Smooth muscle cell (in vitro differentiated cells): Measurements from ENCODE around the gene SYDE1. TPM values are rescaled to one million over a fixed set of nuclear protein-coding genes. Genes with fewer than 3 reads are reported as not detected.

Experiments used
- DNase-seq: peaks from one replicate; lab custom pipeline; 2025; ENCODE audit not compliant: unreplicated experiment; lab: John Stamatoyannopoulos, UW
- H2AFZ ChIP-seq: fragments of 200-600 bp; sonication (generic); 2 replicates; pipeline ENCODE4 v1.6.0; 2016; ENCODE audit warnings: antibody characterized with exemption, low read depth, mild to moderate bottlenecking
- H3F3A ChIP-seq: fragments of 200-600 bp; sonication (generic); 2 replicates; pipeline ENCODE4 v1.6.0; 2017; ENCODE audit warnings: antibody characterized with exemption, low read depth
- H3K27ac ChIP-seq: fragments of 200-600 bp; sonication (generic); 2 replicates; pipeline ENCODE4 v1.5.1; 2016; ENCODE audit warnings: low read depth, mild to moderate bottlenecking
- H3K27me3 ChIP-seq: fragments of 200-600 bp; sonication (generic); 2 replicates; pipeline ENCODE4 v1.6.1; 2016; ENCODE audit warnings: low read depth, mild to moderate bottlenecking
- H3K36me3 ChIP-seq: fragments of 200-600 bp; sonication (generic); 2 replicates; pipeline ENCODE4 v1.5.1; 2016; ENCODE audit warnings: low read depth
- H3K4me1 ChIP-seq: fragments of 200-600 bp; sonication (generic); 2 replicates; pipeline ENCODE4 v1.5.1; 2016; ENCODE audit warnings: low read depth
- H3K4me2 ChIP-seq: fragments of 200-600 bp; sonication (generic); 2 replicates; pipeline ENCODE4 v1.6.0; 2016; ENCODE audit warnings: mild to moderate bottlenecking
- H3K4me3 ChIP-seq: fragments of 200-600 bp; sonication (generic); 2 replicates; pipeline ENCODE4 v1.5.1; 2016; ENCODE audit warnings: mild to moderate bottlenecking
- H3K79me2 ChIP-seq: fragments of 200-600 bp; sonication (generic); 2 replicates; pipeline ENCODE4 v1.6.0; 2016; ENCODE audit warnings: low read depth, mild to moderate bottlenecking
- H3K9ac ChIP-seq: fragments of 200-600 bp; sonication (generic); 2 replicates; pipeline ENCODE4 v1.6.0; 2016; ENCODE audit warnings: low read depth
- H3K9me3 ChIP-seq: fragments of 200-600 bp; sonication (generic); replicated peaks from 2 replicates; pipeline ENCODE4 v1.5.1; 2016; ENCODE audit warnings: low read depth
- H4K20me1 ChIP-seq: fragments of 200-600 bp; sonication (generic); 2 replicates; pipeline ENCODE4 v1.6.0; 2016; ENCODE audit warnings: low read depth
- CTCF ChIP-seq: fragments of 200-600 bp; sonication (generic); IDR thresholded peaks from 2 replicates; pipeline ENCODE4 v1.5.1; 2017; ENCODE audit warnings: borderline replicate concordance, mild to moderate bottlenecking, antibody characterized with exemption; ENCODE audit not compliant: insufficient read depth, poor library complexity, severe bottlenecking
- WGBS: methylation state at CpG from one replicate; pipeline ENCODE4 v1.1.7; 2016; ENCODE audit warnings: low lambda C conversion rate; 5-methylcytosine and 5-hydroxymethylcytosine counted together
- polyA plus RNA-seq: library from polyadenylated mRNA; unstranded; fragments of >200 nt; fragmentation: Nextera tagmentation; extraction: Ambion mirVana; gene quantifications from 2 replicates; pipeline ENCODE4 v1.2.1, GENCODE V29; 2016
- total RNA-seq: library from RNA; depleted of rRNA; stranded (reverse); fragments of >200 nt; gene quantifications from 2 replicates; pipeline ENCODE4 v1.2.3, GENCODE V29; 2014

SYDE1 gene
- total and polyA plus RNA-seq, 2 experiments from 2014 or later: 39.3 to 51.6 TPM

- H3K9me3 ChIP-seq: no peaks in the 10 kb centered on the region
- no peak overlapping the region for H3K4me2 ChIP-seq
- no peaks in the 10 kb centered on the region for H4K20me1 ChIP-seq
- TF ChIP-seq CTCF: no peak
- no peaks in the 10 kb centered on the region for H3K4me1 ChIP-seq
- H3F3A ChIP-seq: no peaks in the 10 kb centered on the region
- H3K36me3 ChIP-seq: no peaks in the 10 kb centered on the region
- H3K4me3 ChIP-seq: no peak overlapping the region
- H3K9ac ChIP-seq: peak overlapping the region; percentile 39
- no peaks in the 10 kb centered on the region for H3K79me2 ChIP-seq
- H3K27me3 ChIP-seq: no peaks in the 10 kb centered on the region
- 69% methylated on average over 10 of the region's 10 CpGs for WGBS
- no peak overlapping the region for H2AFZ ChIP-seq
- no peak for DNase-seq
- H3K27ac ChIP-seq: peak overlapping the region; percentile 83
Measured at GRCh38 chr19:15098460-15098859, 8.7 kb upstream of the SYDE1 start.

GRCh38 chr19:15099017-15099582, 8.1 kb upstream of the SYDE1 start:
- Histone ChIP-seq H3K27me3 (no peaks in the 10 kb centered on the region), H3K9me3 (peaks cover under 1% of the 10 kb centered on the region), H3K27ac (no peak overlapping the region), H3K36me3 (no peaks in the 10 kb centered on the region), H3K9ac (no peak overlapping the region), H3K4me2 (no peak overlapping the region), H3K4me3 (no peak overlapping the region), H3K4me1 (no peaks in the 10 kb centered on the region), H2AFZ (no peak overlapping the region), H4K20me1 (no peaks in the 10 kb centered on the region), H3K79me2 (no peaks in the 10 kb centered on the region), H3F3A (no peaks in the 10 kb centered on the region)
- TF ChIP-seq CTCF: no peak
- no peak for DNase-seq
- WGBS: 81% methylated on average over 3 of the region's 3 CpGs

GRCh38 chr19:15101479-15102082, 5.6 kb upstream of the SYDE1 start:
- H4K20me1 ChIP-seq: no peaks in the 10 kb centered on the region
- peaks cover 3% of the 10 kb centered on the region for H3K4me1 ChIP-seq
- no peaks in the 10 kb centered on the region for H3K36me3 ChIP-seq
- no peaks in the 10 kb centered on the region for H3K79me2 ChIP-seq
- peaks cover 3% of the 10 kb centered on the region for H3F3A ChIP-seq
- no peak overlapping the region for H3K4me3 ChIP-seq
- H2AFZ ChIP-seq: no peak overlapping the region
- H3K9ac ChIP-seq: no peak overlapping the region
- no peaks in the 10 kb centered on the region for H3K27me3 ChIP-seq
- H3K4me2 ChIP-seq: no peak overlapping the region
- DNase-seq: no peak
- peaks cover 3% of the 10 kb centered on the region for H3K9me3 ChIP-seq
- WGBS: 63% methylated on average over 3 of the region's 3 CpGs
- TF ChIP-seq CTCF: peak; percentile 68
- no peak overlapping the region for H3K27ac ChIP-seq

- Histone ChIP-seq H3K79me2 (peaks cover 13% of the 10 kb centered on the region), H3K9ac (no peak overlapping the region), H3K9me3 (peaks cover 3% of the 10 kb centered on the region), H3K36me3 (no peaks in the 10 kb centered on the region), H3F3A (peaks cover 5% of the 10 kb centered on the region), H3K27ac (no peak overlapping the region), H3K27me3 (no peaks in the 10 kb centered on the region), H3K4me2 (no peak overlapping the region), H3K4me1 (peaks cover 11% of the 10 kb centered on the region), H3K4me3 (no peak overlapping the region), H4K20me1 (no peaks in the 10 kb centered on the region), H2AFZ (no peak overlapping the region)
- TF ChIP-seq CTCF: no peak
- WGBS: 81% methylated on average over 1 of the region's 1 CpG
- no peak for DNase-seq
Measured at GRCh38 chr19:15104003-15104402, 3.2 kb upstream of the SYDE1 start.
